ENCODE results near the gene PCDHA8.
A peak's percentile ranks its signal among the peaks of the same experiment; 100 is the strongest.
"Not testable (repeated sequence)": the region's sequence is repeated elsewhere in the genome, so short reads cannot be mapped to it uniquely, and the experiment has no call there.

The PCDHA8 gene

DNA sequence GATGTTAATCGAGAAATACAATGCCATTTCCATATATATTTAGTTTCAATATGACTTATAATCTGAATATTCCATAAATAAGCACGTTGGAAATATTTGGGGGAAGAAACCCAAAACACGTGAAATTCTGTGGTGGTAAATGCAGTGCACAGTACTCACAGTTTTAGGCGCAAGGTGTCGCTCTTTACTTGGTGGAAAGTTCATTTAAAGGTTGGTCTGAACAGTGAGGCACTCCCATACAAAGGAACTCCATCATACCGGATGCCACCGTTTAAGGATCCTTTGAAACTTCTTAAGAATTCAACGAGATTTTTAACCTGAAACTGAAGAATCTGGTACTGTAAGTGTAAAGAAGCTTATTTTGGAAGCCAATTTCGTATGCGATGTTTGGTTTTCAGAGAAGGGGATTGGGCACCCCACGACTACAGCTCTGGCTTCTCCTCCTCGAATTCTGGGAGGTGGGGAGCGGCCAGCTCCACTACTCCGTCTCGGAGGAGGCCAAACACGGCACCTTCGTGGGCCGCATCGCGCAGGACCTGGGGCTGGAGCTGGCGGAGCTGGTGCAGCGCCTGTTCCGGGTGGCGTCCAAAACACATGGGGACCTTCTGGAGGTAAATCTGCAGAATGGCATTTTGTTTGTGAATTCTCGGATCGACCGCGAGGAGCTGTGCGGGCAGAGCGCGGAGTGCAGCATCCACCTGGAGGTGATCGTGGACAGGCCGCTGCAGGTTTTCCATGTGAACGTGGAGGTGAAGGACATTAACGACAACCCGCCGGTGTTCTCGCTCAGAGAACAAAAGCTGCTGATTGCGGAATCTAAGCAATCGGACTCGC, 28.0 kb downstream of the PCDHA8 start, which contains the start of gene PCDHA11:
TSS of gene PCDHA11 (plus strand) at position 237 of the 834 bp plus-strand sequence. CDS start at position 384, 147 bp downstream.
- DNase-seq: peak in 1 of 58 donors; percentile 10

DNA sequence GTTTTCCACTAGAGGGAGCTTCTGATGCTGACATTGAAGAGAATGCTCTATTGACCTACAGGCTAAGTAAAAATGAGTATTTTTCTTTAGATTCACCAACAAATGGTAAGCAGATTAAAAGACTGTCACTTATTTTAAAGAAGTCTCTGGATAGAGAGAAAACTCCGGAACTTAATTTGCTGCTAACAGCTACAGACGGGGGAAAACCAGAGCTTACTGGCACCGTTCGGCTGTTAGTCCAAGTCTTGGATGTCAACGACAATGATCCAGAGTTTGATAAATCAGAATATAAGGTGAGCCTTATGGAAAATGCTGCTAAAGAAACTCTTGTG, 28.5 kb downstream of the PCDHA8 start:
- no peak for DNase-seq

DNA sequence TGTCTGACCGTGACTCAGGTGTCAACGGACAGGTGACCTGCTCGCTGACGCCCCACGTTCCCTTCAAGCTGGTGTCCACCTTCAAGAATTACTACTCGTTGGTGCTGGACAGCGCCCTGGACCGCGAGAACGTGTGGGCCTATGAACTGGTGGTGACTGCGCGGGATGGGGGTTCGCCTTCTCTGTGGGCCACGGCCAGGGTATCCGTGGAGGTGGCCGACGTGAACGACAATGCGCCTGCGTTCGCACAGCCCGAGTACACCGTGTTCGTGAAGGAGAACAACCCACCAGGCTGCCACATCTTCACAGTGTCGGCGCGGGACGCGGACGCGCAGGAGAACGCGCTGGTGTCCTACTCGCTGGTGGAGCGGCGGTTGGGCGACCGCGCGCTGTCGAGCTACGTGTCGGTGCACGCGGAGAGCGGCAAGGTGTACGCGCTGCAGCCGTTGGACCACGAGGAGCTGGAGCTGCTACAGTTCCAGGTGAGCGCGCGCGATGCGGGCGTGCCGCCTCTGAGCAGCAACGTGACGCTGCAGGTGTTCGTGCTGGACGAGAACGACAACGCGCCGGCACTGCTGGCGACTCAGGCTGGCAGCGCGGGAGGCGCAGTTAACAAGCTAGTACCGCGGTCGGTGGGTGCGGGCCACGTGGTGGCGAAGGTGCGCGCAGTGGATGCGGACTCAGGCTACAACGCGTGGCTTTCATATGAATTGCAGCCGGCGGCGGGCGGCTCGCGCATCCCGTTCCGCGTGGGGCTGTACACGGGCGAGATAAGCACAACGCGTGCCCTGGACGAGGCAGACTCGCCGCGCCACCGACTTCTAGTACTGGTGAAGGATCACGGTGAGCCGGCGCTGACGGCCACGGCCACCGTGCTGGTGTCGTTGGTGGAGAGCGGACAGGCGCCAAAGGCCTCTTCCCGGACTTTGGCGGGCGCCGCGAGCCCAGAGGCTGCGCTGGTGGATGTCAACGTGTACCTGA, 29.5 kb downstream of the PCDHA8 start:
- no peak for DNase-seq

DNA sequence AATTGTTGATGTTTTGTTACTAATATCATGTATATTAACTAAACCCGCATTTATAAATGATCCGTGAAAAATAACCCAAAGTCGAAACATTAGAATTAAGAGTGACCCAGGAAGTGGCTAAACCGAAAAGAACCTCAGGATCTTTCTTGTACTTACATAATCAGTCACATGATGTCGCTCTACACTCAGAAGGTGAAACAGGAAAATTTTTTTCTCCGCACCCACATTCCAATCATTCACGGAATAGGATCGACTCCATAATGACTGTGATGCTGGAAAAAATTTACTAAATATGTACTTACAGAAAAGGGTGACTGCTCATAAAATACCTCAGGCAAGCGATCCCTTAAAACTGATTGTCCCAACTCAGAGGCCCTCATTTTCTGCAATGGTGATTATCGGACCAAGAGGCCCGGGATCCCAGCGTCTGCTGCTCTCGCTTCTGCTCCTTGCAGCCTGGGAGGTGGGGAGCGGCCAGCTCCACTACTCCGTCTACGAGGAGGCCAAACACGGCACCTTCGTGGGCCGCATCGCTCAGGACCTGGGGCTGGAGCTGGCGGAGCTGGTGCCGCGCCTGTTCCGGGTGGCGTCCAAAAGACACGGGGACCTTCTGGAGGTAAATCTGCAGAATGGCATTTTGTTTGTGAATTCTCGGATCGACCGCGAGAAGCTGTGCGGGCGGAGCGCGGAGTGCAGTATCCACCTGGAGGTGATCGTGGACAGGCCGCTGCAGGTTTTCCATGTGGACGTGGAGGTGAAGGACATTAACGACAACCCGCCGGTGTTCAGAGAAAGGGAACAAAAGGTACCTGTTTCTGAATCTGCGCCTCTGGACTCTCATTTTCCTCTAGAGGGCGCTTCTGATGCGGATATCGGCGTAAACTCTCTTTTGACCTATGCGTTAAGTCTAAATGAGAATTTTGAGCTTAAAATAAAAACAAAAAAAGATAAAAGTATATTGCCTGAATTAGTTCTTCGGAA, 34.4 kb downstream of the PCDHA8 start, which contains the start of gene PCDHA12:
TSS of gene PCDHA12 (plus strand) at position 224 of the 981 bp plus-strand sequence. CDS start at position 389, 165 bp downstream.
- no peak for DNase-seq

DNA sequence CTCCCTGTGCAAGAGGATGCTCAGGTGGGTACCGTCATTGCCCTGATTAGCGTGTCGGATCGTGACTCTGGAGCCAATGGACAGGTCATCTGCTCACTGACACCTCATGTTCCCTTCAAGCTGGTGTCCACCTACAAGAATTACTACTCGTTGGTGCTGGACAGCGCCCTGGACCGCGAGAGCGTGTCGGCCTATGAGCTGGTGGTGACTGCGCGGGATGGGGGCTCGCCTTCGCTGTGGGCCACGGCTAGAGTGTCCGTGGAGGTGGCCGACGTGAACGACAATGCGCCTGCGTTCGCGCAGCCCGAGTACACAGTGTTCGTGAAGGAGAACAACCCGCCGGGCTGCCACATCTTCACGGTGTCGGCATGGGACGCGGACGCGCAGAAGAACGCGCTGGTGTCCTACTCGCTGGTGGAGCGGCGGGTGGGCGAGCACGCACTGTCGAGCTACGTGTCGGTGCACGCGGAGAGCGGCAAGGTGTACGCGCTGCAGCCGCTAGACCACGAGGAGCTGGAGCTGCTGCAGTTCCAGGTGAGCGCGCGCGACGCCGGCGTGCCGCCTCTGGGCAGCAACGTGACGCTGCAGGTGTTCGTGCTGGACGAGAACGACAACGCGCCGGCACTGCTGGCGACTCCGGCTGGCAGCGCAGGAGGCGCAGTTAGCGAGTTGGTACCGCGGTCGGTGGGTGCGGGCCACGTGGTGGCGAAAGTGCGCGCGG, 35.7 kb downstream of the PCDHA8 start:
- DNase-seq: not testable (repeated sequence)

DNA sequence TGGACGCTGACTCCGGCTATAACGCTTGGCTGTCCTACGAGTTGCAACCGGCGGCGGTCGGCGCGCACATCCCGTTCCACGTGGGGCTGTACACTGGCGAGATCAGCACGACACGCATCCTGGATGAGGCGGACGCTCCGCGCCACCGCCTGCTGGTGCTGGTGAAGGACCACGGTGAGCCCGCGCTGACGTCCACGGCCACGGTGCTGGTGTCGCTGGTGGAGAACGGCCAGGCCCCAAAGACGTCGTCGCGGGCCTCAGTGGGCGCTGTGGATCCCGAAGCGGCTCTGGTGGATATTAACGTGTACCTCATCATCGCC, 36.2 kb downstream of the PCDHA8 start:
- DNase-seq: no peak

DNA sequence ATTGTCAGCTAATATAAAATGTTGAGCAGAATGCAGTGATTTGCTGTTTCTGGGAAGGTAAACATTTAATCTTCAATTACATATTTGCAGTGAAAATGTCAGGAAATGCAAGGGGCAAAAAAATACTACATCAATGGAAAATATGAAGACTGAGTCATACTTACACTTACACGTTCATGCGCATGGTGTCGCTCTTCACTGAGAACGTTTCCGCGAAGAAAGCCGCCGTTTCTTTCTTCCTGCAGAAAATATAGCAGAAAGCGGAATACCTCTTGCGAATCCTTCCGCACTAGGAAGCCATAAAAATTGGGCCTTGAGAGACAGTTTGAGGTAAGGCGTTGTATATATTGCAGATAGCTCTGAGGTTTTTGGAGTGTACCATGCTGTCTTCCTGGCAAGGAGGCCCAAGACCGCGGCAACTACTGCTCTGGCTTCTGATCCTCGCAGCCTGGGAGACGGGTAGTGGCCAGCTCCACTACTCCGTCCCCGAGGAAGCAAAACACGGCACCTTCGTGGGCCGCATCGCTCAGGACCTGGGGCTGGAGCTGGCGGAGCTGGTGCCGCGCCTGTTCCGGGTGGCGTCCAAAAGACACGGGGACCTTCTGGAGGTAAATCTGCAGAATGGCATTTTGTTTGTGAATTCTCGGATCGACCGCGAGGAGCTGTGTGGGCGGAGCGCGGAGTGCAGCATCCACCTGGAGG, 41.1 kb downstream of the PCDHA8 start, which contains the start of gene PCDHA13:
TSS of gene PCDHA13 (plus strand) at position 236 of the 702 bp plus-strand sequence. CDS start at position 381, 145 bp downstream.
- peak in 2 of 58 donors; percentile 7 to 31 for DNase-seq

DNA sequence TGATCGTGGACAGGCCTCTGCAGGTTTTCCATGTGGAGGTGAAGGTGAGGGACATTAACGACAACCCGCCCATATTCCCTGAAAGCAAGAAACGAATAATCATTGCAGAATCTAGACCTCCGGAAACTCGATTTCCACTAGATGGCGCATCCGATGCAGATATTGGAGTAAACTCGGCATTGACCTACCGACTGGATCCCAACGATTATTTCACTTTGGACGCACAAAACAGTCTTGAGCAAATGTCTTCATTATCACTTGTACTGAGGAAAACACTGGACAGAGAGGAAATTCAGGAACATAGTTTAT, 41.6 kb downstream of the PCDHA8 start:
- DNase-seq: peak in 2 of 58 donors; percentile 4 to 17

DNA sequence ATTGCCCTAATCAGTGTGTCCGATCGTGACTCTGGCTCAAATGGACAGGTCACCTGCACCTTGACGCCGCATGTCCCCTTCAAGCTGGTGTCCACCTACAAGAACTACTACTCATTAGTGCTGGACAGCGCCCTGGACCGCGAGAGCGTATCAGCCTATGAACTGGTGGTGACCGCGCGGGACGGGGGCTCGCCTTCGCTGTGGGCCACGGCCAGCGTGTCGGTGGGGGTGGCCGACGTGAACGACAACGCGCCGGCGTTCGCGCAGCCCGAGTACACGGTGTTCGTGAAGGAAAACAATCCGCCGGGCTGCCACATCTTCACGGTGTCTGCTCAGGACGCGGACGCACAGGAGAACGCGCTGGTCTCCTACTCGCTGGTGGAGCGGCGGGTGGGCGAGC, 42.4 kb downstream of the PCDHA8 start:
- no peak for DNase-seq

DNA sequence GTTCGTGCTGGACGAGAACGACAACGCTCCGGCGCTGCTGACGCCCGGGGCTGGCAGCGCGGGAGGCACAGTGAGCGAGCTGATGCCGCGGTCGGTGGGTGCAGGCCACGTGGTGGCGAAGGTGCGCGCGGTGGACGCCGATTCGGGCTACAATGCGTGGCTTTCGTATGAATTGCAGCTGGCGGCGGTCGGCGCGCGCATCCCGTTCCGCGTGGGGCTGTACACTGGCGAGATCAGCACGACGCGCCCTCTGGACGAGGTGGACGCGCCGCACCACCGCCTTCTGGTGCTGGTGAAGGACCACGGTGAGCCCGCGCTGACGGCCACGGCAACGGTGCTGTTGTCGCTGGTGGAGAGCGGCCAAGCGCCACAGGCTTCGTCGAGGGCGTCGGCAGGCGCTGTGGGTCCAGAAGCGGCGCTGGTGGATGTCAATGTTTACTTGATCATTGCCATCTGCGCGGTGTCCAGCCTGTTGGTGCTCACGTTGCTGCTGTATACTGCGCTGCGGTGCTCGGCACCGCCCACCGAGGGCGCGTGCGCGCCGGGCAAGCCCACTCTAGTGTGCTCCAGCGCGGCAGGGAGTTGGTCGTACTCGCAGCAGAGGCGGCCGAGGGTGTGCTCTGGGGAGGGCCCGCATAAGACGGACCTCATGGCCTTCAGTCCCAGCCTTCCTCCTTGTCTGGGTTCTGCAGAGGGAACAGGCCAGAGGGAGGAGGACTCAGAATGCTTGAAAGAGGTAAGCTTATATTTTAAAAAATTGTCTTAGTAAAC, 43.1 kb downstream of the PCDHA8 start:
- no peak for DNase-seq

Data from anterior cingulate cortex (tissue), 58 donors.